ENCODE measurements around the gene PRDM15. TPM values are rescaled to one million over a fixed set of nuclear protein-coding genes. Genes with fewer than 3 reads are reported as not detected.

The PRDM15 gene
- total and polyA plus RNA-seq, 2 donors (not counting 3 experiments of a cell fraction or from before 2014, with no cell fraction given), result 11.8 to 12.9 TPM

- peaks cover 28% of the 10 kb centered on the region for H3K79me2 ChIP-seq (ENCODE audit: control insufficient read depth, insufficient read depth, low read length)
- FAIRE-seq, result no peak
These were observed 4.5 kb downstream of the PRDM15 start for GRCh38 chr21:41874611-41875010.

More at GRCh38 chr21:41874611-41875010, 4.5 kb downstream of the PRDM15 start:
- Histone ChIP-seq H2AFZ (ENCODE audit: low read depth, low read length) (no peak overlapping the region), H4K20me1 (replicated peaks; ENCODE audit: control insufficient read depth, extremely low read depth, insufficient read depth, low read length) (no peaks in the 10 kb centered on the region), H3K9ac (replicated peaks; ENCODE audit: extremely low read depth, insufficient read depth, low read length) (no peak overlapping the region), H3K4me2 (ENCODE audit: insufficient read depth, low read length) (no peak overlapping the region), H3K4me1 (ENCODE audit: control insufficient read depth, extremely low read depth, insufficient read depth, low read length) (peaks cover 12% of the 10 kb centered on the region), H3K36me3 (ENCODE audit: control insufficient read depth in 2 of 2, extremely low read depth in 1 of 2, insufficient read depth in 2 of 2, low read length in 2 of 2) (no peaks in the 10 kb centered on the region), H3K9me1 (replicated peaks; ENCODE audit: control insufficient read depth, extremely low read depth, insufficient read depth, low read length) (no peaks in the 10 kb centered on the region), H3K27ac (ENCODE audit: insufficient read depth, low read depth, low read length) (no peak overlapping the region), H3K27me3 (ENCODE audit: control insufficient read depth in 2 of 2, insufficient read depth in 2 of 2, low read length in 2 of 2) (no peaks in the 10 kb centered on the region), H3K4me3 (replicated peaks in 1 of 3; ENCODE audit: insufficient read depth in 1 of 3, low read depth in 1 of 3, low read length in 3 of 3) (no peak overlapping the region), H3K9me3 (replicated peaks; ENCODE audit: control insufficient read depth, insufficient read depth, low read length) (no peaks in the 10 kb centered on the region)
- no TSS peak for BruUV-seq (replicated peaks)
- CTCF ChIA-PET, result no interaction called here
- dilution Hi-C loops (cut with MboI; ENCODE audit: extremely low pct_ligation_motif_present, low sequenced_read_pairs), result no loop called here
- intact Hi-C loops (cut with micrococcal nuclease), result loop anchor here (5.0 kb wide), 1 partner anchor 58 kb away; no protein-coding TSS in a partner anchor
- no peak for DNase-seq (ENCODE audit: low read depth, low spot score)
- no peak for TF ChIP-seq CTCF (IDR thresholded peaks at IDR 0.05; ENCODE audit: extremely low read depth in 1 of 2, insufficient read depth in 1 of 2, low read depth in 1 of 2, low read length in 2 of 2)
- no peak for TF ChIP-seq MAX (IDR thresholded peaks at IDR 0.05; ENCODE audit: insufficient read depth, insufficient read length)
- no peak for TF ChIP-seq FOS (IDR thresholded peaks at IDR 0.05; ENCODE audit: borderline replicate concordance, insufficient read depth, low read length)
- no peak for TF ChIP-seq POLR2A (IDR thresholded peaks at IDR 0.05; ENCODE audit: low read depth, low read length)
- no peak for TF ChIP-seq JUN (IDR thresholded peaks at IDR 0.05; ENCODE audit: borderline replicate concordance, insufficient read depth, insufficient read length, low read depth)
- no peak for TF ChIP-seq EZH2 (IDR thresholded peaks at IDR 0.05; ENCODE audit: borderline replicate concordance, low read depth, low read length, severe bottlenecking)
- TF ChIP-seq GATA2 (IDR thresholded peaks at IDR 0.05; ENCODE audit: insufficient read depth, insufficient read length, low read depth, low read length), result no peak
- TF ChIP-seq POLR2AphosphoS5 (IDR thresholded peaks at IDR 0.05; ENCODE audit: insufficient read depth, low read depth, low read length), result no peak
- no peak for TF ChIP-seq MYC (IDR thresholded peaks at IDR 0.05; ENCODE audit: low read depth, low read length)
- POLR2A ChIA-PET, result no interaction called here
